Suprapubic skin (tissue), 4 donors: ENCODE measurements around the gene FKBP3. TPM values are rescaled to one million over a fixed set of nuclear protein-coding genes. Genes with fewer than 3 reads are reported as not detected.
"Not testable (repeated sequence)": the region's sequence is repeated elsewhere in the genome, so short reads cannot be mapped to it uniquely, and the experiment has no call there.

Source experiments
- DNase-seq, 2 donors: peaks; one replicate each; pipeline ENCODE4 v3.0.0-alpha.2; 2019; ENCODE audit warnings: low spot score in 2 of 2
- H3K27ac ChIP-seq: fragments of 200-600 bp; sonication (generic); one replicate; pipeline ENCODE4 v1.5.1; 2019
- H3K27me3 ChIP-seq: fragments of 200-600 bp; sonication (generic); one replicate; pipeline ENCODE4 v1.5.1; 2019
- H3K36me3 ChIP-seq: fragments of 200-600 bp; sonication (generic); one replicate; pipeline ENCODE4 v1.5.1; 2019
- H3K4me1 ChIP-seq: fragments of 200-600 bp; sonication (generic); one replicate; pipeline ENCODE4 v1.5.1; 2019
- H3K4me3 ChIP-seq: fragments of 200-600 bp; sonication (generic); one replicate; pipeline ENCODE4 v1.5.1; 2019; ENCODE audit warnings: mild to moderate bottlenecking
- H3K9me3 ChIP-seq: fragments of 200-600 bp; sonication (generic); one replicate; pipeline ENCODE4 v1.5.1; 2019
- CTCF ChIP-seq, 2 donors: fragments of 200-600 bp in 1 of 2; fragments of 450-650 bp in 1 of 2; sonication (generic) in 1 of 2; IDR thresholded peaks; one replicate each; pipeline ENCODE4 v1.5.1; 2016 to 2019; ENCODE audit warnings: antibody characterized with exemption in 2 of 2, mild to moderate bottlenecking in 1 of 2, moderate library complexity in 1 of 2
- EP300 ChIP-seq: sonication (generic); formaldehyde crosslinking; IDR thresholded peaks from one replicate; pipeline ENCODE4 v1.6.1; 2017; ENCODE audit warnings: antibody characterized with exemption
- POLR2A ChIP-seq, 2 donors: fragments of 450-650 bp; IDR thresholded peaks; one replicate each; pipeline ENCODE4 v1.6.1; 2017; ENCODE audit warnings: antibody characterized with exemption in 2 of 2, mild to moderate bottlenecking in 2 of 2, moderate library complexity in 2 of 2
- POLR2AphosphoS5 ChIP-seq, 3 donors: sonication (generic); formaldehyde crosslinking; IDR thresholded peaks; one replicate each; pipeline ENCODE4 v1.6.1; 2017; ENCODE audit warnings: antibody characterized with exemption in 3 of 3
- WGBS: methylation state at CpG from one replicate; pipeline ENCODE4 v1.1.5; 2018; 5-methylcytosine and 5-hydroxymethylcytosine counted together
- total RNA-seq, 4 donors: library from RNA; depleted of rRNA; stranded (reverse); fragments of >200 nt; gene quantifications; one replicate each; pipeline ENCODE4 v1.1.0, GENCODE V29; 2016

FKBP3 gene
- total RNA-seq, 4 donors from 2014 or later, result 19.4 to 47.1 (median 22.0) TPM

- Histone ChIP-seq H3K4me3 (no peak overlapping the region), H3K27me3 (no peaks in the 10 kb centered on the region), H3K9me3 (no peaks in the 10 kb centered on the region), H3K36me3 (no peaks in the 10 kb centered on the region), H3K27ac (no peak overlapping the region), H3K4me1 (no peaks in the 10 kb centered on the region)
- DNase-seq, result no peak
- no peak for TF ChIP-seq POLR2A (IDR thresholded peaks at IDR 0.05)
- TF ChIP-seq POLR2AphosphoS5 (IDR thresholded peaks at IDR 0.05), result no peak
- no peak for TF ChIP-seq EP300
- TF ChIP-seq CTCF (IDR thresholded peaks at IDR 0.05), result no peak
Measured at GRCh38 chr14:45156067-45156466, 21.8 kb upstream of the FKBP3 start.

GRCh38 chr14:45150386-45150890, 16.2 kb upstream of the FKBP3 start:
- DNase-seq, result no peak
- Histone ChIP-seq H3K4me3 (no peak overlapping the region), H3K9me3 (no peaks in the 10 kb centered on the region), H3K4me1 (no peaks in the 10 kb centered on the region), H3K27me3 (no peaks in the 10 kb centered on the region), H3K36me3 (peaks cover 5% of the 10 kb centered on the region), H3K27ac (no peak overlapping the region)
- 93% methylated on average over 4 of the region's 4 CpGs for WGBS
- no peak for TF ChIP-seq EP300
- no peak for TF ChIP-seq CTCF (IDR thresholded peaks at IDR 0.05)
- no peak for TF ChIP-seq POLR2AphosphoS5 (IDR thresholded peaks at IDR 0.05)
- TF ChIP-seq POLR2A (IDR thresholded peaks at IDR 0.05), result no peak

GRCh38 chr14:45149602-45150001, 15.3 kb upstream of the FKBP3 start:
- no peak for DNase-seq
- Histone ChIP-seq H3K27me3 (no peaks in the 10 kb centered on the region), H3K4me3 (no peak overlapping the region), H3K27ac (no peak overlapping the region), H3K4me1 (no peaks in the 10 kb centered on the region), H3K36me3 (peaks cover 5% of the 10 kb centered on the region), H3K9me3 (no peaks in the 10 kb centered on the region)
- WGBS, result 93% methylated on average over 3 of the region's 3 CpGs
- no peak for TF ChIP-seq POLR2A (IDR thresholded peaks at IDR 0.05)
- TF ChIP-seq CTCF (IDR thresholded peaks at IDR 0.05), result no peak
- TF ChIP-seq EP300, result no peak
- no peak for TF ChIP-seq POLR2AphosphoS5 (IDR thresholded peaks at IDR 0.05)

GRCh38 chr14:45145214-45145613, 10.9 kb upstream of the FKBP3 start:
- Histone ChIP-seq H3K36me3 (peaks cover 5% of the 10 kb centered on the region), H3K27me3 (no peaks in the 10 kb centered on the region), H3K4me1 (no peaks in the 10 kb centered on the region), H3K4me3 (no peak overlapping the region), H3K9me3 (no peaks in the 10 kb centered on the region), H3K27ac (no peak overlapping the region)
- WGBS, result 98% methylated on average over 3 of the region's 3 CpGs
- TF ChIP-seq EP300, result no peak
- no peak for TF ChIP-seq CTCF (IDR thresholded peaks at IDR 0.05)
- TF ChIP-seq POLR2AphosphoS5 (IDR thresholded peaks at IDR 0.05), result no peak
- TF ChIP-seq POLR2A (IDR thresholded peaks at IDR 0.05), result no peak
- no peak for DNase-seq

GRCh38 chr14:45144658-45145057, 10.4 kb upstream of the FKBP3 start:
- no peak for DNase-seq

GRCh38 chr14:45142083-45142482, 7.8 kb upstream of the FKBP3 start:
- H3K4me3 ChIP-seq, DNase-seq: not testable (repeated sequence)

More at GRCh38 chr14:45144658-45145057, 10.4 kb upstream of the FKBP3 start:
- Histone ChIP-seq H3K36me3 (peaks cover 3% of the 10 kb centered on the region), H3K27ac (no peak overlapping the region), H3K4me1 (no peaks in the 10 kb centered on the region), H3K9me3 (no peaks in the 10 kb centered on the region), H3K4me3 (no peak overlapping the region), H3K27me3 (no peaks in the 10 kb centered on the region)
- TF ChIP-seq POLR2AphosphoS5 (IDR thresholded peaks at IDR 0.05), result no peak
- TF ChIP-seq EP300, result no peak
- no peak for TF ChIP-seq CTCF (IDR thresholded peaks at IDR 0.05)
- no peak for TF ChIP-seq POLR2A (IDR thresholded peaks at IDR 0.05)

More at GRCh38 chr14:45142083-45142482, 7.8 kb upstream of the FKBP3 start:
- not testable (repeated sequence) for H3K27me3 ChIP-seq, H3K36me3 ChIP-seq, H3K27ac ChIP-seq, H3K9me3 ChIP-seq
- peaks cover 11% of the 10 kb centered on the region for H3K4me1 ChIP-seq
- WGBS, result 90% methylated on average over 8 of the region's 8 CpGs
